ENCODE data around the gene RPL28. TPM values are rescaled to one million over a fixed set of nuclear protein-coding genes. Genes with fewer than 3 reads are reported as not detected.

The RPL28 gene
- total and polyA plus RNA-seq, 2 of the 13 experiments (the other 11 are each of a cell fraction or from before 2014, with no cell fraction given): 105 to 420 TPM

DNA sequence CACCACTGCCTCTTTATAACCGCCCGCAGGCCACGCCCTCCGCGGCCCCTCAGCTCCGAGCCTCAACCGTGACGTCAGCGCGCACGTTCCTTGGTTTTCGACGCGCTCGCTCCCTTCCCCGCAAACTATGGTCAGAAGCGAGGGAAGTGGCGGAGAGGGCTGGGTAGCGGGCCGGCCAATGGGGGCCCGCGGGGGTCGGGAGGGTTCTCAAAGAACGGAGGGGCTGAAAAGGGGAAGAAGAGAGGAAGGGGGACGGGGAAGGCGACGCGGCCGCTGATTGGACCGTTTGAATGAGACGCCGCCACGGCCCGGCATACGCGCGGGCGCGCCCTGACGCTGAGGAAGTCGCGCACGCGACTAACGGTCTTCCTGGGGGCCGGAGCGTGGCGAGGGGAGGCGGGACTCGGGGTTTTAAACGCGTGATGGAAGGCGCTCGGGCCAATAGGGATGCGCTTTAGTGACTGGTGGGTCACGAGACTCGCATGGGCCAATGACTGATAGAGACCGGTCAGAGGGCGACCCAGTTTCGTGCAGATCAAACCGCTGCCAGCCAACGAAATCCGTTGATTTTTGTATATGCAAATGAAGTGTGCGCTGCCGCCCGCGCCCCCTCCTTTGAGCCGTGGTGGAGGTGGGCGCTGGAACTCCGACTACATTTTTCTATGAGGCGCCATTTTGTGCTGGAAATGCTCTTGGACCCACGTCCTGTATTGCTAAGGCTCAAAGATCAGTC is 22.2 kb downstream of the RPL28 start (continued):
- TF ChIP-seq, protein P1, sequence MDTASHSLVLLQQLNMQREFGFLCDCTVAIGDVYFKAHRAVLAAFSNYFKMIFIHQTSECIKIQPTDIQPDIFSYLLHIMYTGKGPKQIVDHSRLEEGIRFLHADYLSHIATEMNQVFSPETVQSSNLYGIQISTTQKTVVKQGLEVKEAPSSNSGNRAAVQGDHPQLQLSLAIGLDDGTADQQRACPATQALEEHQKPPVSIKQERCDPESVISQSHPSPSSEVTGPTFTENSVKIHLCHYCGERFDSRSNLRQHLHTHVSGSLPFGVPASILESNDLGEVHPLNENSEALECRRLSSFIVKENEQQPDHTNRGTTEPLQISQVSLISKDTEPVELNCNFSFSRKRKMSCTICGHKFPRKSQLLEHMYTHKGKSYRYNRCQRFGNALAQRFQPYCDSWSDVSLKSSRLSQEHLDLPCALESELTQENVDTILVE (CRISPR knock-in tag; IDR thresholded peaks at IDR 0.05): 0 out of 2 replicates have a peak, but pooled peaks have one; percentile 44
- TF ChIP-seq MTF1 (CRISPR knock-in tag; IDR thresholded peaks at IDR 0.05) (no peak), CENPT (CRISPR knock-in tag; IDR thresholded peaks at IDR 0.05; ENCODE audit: low read depth) (0 out of 2 replicates have a peak, but pooled peaks have one; percentile 4), ZNF30 (CRISPR knock-in tag; IDR thresholded peaks at IDR 0.05) (no peak), BCL6 (CRISPR knock-in tag; IDR thresholded peaks at IDR 0.05) (peak; percentile 27; the same call in 1 of the 2 replicates), ZFP90 (CRISPR knock-in tag; IDR thresholded peaks at IDR 0.05; ENCODE audit: borderline replicate concordance) (peak; percentile 29; the same call in 1 of the 2 replicates), GATA4 (IDR thresholded peaks at IDR 0.05; ENCODE audit: borderline replicate concordance, low read depth) (no peak), RAD21 (CRISPR knock-in tag; IDR thresholded peaks at IDR 0.05) (0 out of 2 replicates have a peak, but pooled peaks have one; percentile 1), MED8 (CRISPR knock-in tag; IDR thresholded peaks at IDR 0.05; ENCODE audit: insufficient replicate concordance) (peak; percentile 76), ZNF670 (CRISPR knock-in tag; IDR thresholded peaks at IDR 0.05; ENCODE audit: borderline replicate concordance) (no peak), ZSCAN12 (CRISPR knock-in tag; IDR thresholded peaks at IDR 0.05) (no peak)
- TF ChIP-seq, protein P2, sequence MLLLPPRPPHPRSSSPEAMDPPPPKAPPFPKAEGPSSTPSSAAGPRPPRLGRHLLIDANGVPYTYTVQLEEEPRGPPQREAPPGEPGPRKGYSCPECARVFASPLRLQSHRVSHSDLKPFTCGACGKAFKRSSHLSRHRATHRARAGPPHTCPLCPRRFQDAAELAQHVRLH (CRISPR knock-in tag; IDR thresholded peaks at IDR 0.05; ENCODE audit: borderline replicate concordance, low read depth): no peak
- TF ChIP-seq, protein P3, sequence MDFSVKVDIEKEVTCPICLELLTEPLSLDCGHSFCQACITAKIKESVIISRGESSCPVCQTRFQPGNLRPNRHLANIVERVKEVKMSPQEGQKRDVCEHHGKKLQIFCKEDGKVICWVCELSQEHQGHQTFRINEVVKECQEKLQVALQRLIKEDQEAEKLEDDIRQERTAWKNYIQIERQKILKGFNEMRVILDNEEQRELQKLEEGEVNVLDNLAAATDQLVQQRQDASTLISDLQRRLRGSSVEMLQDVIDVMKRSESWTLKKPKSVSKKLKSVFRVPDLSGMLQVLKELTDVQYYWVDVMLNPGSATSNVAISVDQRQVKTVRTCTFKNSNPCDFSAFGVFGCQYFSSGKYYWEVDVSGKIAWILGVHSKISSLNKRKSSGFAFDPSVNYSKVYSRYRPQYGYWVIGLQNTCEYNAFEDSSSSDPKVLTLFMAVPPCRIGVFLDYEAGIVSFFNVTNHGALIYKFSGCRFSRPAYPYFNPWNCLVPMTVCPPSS (IDR thresholded peaks at IDR 0.05): no peak

Data from HepG2 (cell line).